Neural cell (in vitro differentiated cells): ENCODE results near the gene PARP15. TPM values are rescaled to one million over a fixed set of nuclear protein-coding genes. Genes with fewer than 3 reads are reported as not detected.

Source experiments
- H2AFZ ChIP-seq: fragments of 200-600, 300-800 bp; sonication (generic), shearing (Covaris generic); 2 replicates; pipeline ENCODE4 v1.6.0; 2014; ENCODE audit warnings: low read depth, mild to moderate bottlenecking, antibody characterized with exemption, low read length, moderate library complexity
- H3F3A ChIP-seq: fragments of 200-600 bp; shearing (Covaris generic); 2 replicates; pipeline ENCODE4 v1.6.1; 2016; ENCODE audit warnings: mild to moderate bottlenecking, moderate library complexity, mixed read lengths, antibody characterized with exemption, low read length; ENCODE audit not compliant: insufficient read depth, poor library complexity, severe bottlenecking
- H3K27ac ChIP-seq: fragments of 200-600, 300-800 bp; sonication (generic), shearing (Covaris generic); 2 replicates; pipeline ENCODE4 v1.5.1; 2014; ENCODE audit warnings: mild to moderate bottlenecking, low read length, moderate library complexity
- H3K27me3 ChIP-seq: fragments of 300-800, 200-600 bp; sonication (generic), shearing (Covaris generic); 2 replicates; pipeline ENCODE4 v1.6.0; 2014; ENCODE audit warnings: mild to moderate bottlenecking, low read depth, low read length, moderate library complexity; ENCODE audit not compliant: insufficient read depth
- H3K36me3 ChIP-seq: fragments of 300-800, 200-600 bp; sonication (generic), shearing (Covaris generic); 2 replicates; pipeline ENCODE4 v1.5.1; 2014; ENCODE audit warnings: mild to moderate bottlenecking, antibody characterized with exemption, low read length, moderate library complexity; ENCODE audit not compliant: insufficient read depth
- H3K4me2 ChIP-seq: fragments of 300-800, 200-600 bp; sonication (generic), shearing (Covaris generic); 2 replicates; pipeline ENCODE4 v1.6.0; 2014; ENCODE audit warnings: mild to moderate bottlenecking, low read length
- H3K4me3 ChIP-seq: fragments of 300-800, 200-600 bp; sonication (generic), shearing (Covaris generic); 2 replicates; pipeline ENCODE4 v1.5.1; 2014; ENCODE audit warnings: mild to moderate bottlenecking, low read length, moderate library complexity
- H3K79me2 ChIP-seq: fragments of 200-600 bp; shearing (Covaris generic); replicated peaks from 2 replicates; pipeline ENCODE4 v1.6.0; 2014; ENCODE audit warnings: mild to moderate bottlenecking, low read length, moderate library complexity; ENCODE audit not compliant: insufficient read depth
- H3K9ac ChIP-seq: fragments of 300-800, 200-600 bp; sonication (generic), shearing (Covaris generic); 2 replicates; pipeline ENCODE4 v1.6.1; 2016; ENCODE audit warnings: mild to moderate bottlenecking, low read length, mixed read lengths
- H3K9me2 ChIP-seq: fragments of 200-600 bp; shearing (Covaris generic); 2 replicates; pipeline ENCODE4 v1.6.1; 2016; ENCODE audit warnings: mild to moderate bottlenecking, low read length, mixed read lengths; ENCODE audit not compliant: insufficient read depth
- H3K9me3 ChIP-seq: fragments of 200-600, 300-800 bp; sonication (generic), shearing (Covaris generic); 2 replicates; pipeline ENCODE4 v1.6.1; 2016; ENCODE audit warnings: mild to moderate bottlenecking, mixed run types, low read length, moderate library complexity, mixed read lengths
- H4K20me1 ChIP-seq: fragments of 200-600 bp; shearing (Covaris generic); 2 replicates; pipeline ENCODE4 v1.6.1; 2016; ENCODE audit warnings: mild to moderate bottlenecking, mixed run types; ENCODE audit not compliant: insufficient read depth
- EP300 ChIP-seq: fragments of 450-650 bp; conservative IDR thresholded peaks from 2 replicates; pipeline ENCODE4 v1.6.1; 2014; ENCODE audit warnings: antibody characterized with exemption, mild to moderate bottlenecking, moderate library complexity; ENCODE audit not compliant: poor library complexity, severe bottlenecking
- EZH2 ChIP-seq: fragments of 200-600, 300-800 bp; shearing (Covaris generic), sonication (generic); IDR thresholded peaks from 2 replicates; pipeline ENCODE4 v1.6.1; 2014; ENCODE audit warnings: antibody characterized with exemption, low read length, borderline replicate concordance, mild to moderate bottlenecking; ENCODE audit not compliant: insufficient read depth, poor library complexity, severe bottlenecking
- MXI1 ChIP-seq: fragments of 450-650 bp; conservative IDR thresholded peaks from 2 replicates; pipeline ENCODE4 v1.6.1; 2014; ENCODE audit warnings: antibody characterized with exemption, mild to moderate bottlenecking; ENCODE audit not compliant: poor library complexity, severe bottlenecking
- POLR2AphosphoS5 ChIP-seq: IDR thresholded peaks from 2 replicates; pipeline ENCODE4 v1.6.1; 2012
- RAD21 ChIP-seq: fragments of 450-650 bp; conservative IDR thresholded peaks from 2 replicates; pipeline ENCODE4 v1.6.1; 2014; ENCODE audit warnings: antibody characterized with exemption, mild to moderate bottlenecking, moderate library complexity
- SMC3 ChIP-seq: fragments of 450-650 bp; conservative IDR thresholded peaks from 2 replicates; pipeline ENCODE4 v1.6.1; 2014; ENCODE audit warnings: antibody characterized with exemption, mild to moderate bottlenecking, moderate library complexity; ENCODE audit not compliant: poor library complexity
- TAF1 ChIP-seq: IDR thresholded peaks from 2 replicates; pipeline ENCODE4 v1.6.1; 2012; ENCODE audit warnings: low read depth
- polyA plus RNA-seq: library from polyadenylated mRNA; depleted of rRNA; stranded (reverse); fragments of >200 nt; gene quantifications from 2 replicates; pipeline ENCODE4 v1.2.3, GENCODE V29; 2014
- TF ChIP-seq, protein P1 (sequence below): fragments of 450-650 bp; IDR thresholded peaks from 2 replicates; pipeline ENCODE4 v1.5.1; 2014; ENCODE audit warnings: antibody characterized with exemption, mild to moderate bottlenecking, moderate library complexity; ENCODE audit not compliant: poor library complexity, severe bottlenecking
- TF ChIP-seq, protein P2 (sequence below): IDR thresholded peaks from 2 replicates; pipeline ENCODE4 v1.6.1; 2012; ENCODE audit warnings: borderline replicate concordance

Gene PARP15
- polyA plus RNA-seq, 1 donor from 2014 or later = not detected

DNA sequence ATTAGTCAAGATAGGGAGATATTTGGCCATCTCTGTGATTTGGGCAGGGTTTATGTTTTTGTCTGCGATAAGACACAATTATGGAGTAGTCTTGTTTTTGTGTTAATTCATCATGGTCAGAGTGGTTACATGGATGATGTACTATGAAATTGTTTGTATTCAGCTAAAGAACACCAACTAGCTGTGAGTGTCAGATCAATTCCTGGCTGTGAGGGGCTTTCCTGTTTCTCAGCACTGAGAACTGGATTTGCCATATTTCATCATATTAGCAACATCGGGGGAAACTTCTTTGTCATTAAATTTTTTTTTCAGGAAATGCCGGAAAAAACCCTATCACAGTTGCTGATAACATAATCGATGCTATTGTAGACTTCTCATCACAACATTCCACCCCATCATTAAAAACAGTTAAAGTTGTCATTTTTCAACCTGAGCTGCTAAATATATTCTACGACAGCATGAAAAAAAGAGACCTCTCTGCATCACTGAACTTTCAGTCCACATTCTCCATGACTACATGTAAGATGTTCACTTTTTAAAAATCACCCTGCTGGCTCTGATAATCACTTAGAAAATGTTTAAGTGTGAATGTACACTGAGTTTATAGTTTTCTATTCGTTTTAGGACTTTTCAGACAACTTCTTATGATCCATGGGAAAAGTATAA lies 49.2 kb downstream of the PARP15 start:
- H3K27me3 ChIP-seq = no peaks in the 10 kb centered on the region
- H3K9ac ChIP-seq = no peak overlapping the region
- TF ChIP-seq RAD21 = no peak
- TF ChIP-seq EP300 = no peak
- no peaks in the 10 kb centered on the region for H3K9me3 ChIP-seq
- H4K20me1 ChIP-seq = no peaks in the 10 kb centered on the region
- no peaks in the 10 kb centered on the region for H3K9me2 ChIP-seq
- no peak overlapping the region for H3K4me3 ChIP-seq
- no peaks in the 10 kb centered on the region for H3F3A ChIP-seq
- no peaks in the 10 kb centered on the region for H3K79me2 ChIP-seq
- no peak overlapping the region for H3K4me2 ChIP-seq
- H2AFZ ChIP-seq = no peak overlapping the region
- H3K27ac ChIP-seq = no peak overlapping the region
- no peaks in the 10 kb centered on the region for H3K36me3 ChIP-seq

DNA sequence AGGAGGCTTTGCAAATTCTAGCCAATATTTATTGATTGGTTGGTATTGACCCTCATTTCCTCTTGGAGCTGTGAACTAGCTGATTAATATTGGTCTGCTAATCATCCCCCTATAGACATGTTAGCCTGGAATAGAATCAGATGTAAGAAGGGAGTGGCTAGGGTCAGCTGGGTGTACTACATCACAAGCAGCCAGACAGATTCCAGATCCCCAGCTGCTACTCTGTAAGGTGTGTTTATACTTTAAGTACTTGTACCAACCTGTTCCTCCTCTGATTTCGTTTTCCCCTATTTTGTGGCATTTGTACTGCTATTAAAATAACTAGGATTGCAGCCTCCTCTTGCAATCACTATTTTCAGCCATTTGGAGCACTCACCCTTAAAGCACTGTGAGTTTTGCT lies 49.9 kb downstream of the PARP15 start:
- no peaks in the 10 kb centered on the region for H3K36me3 ChIP-seq
- no peaks in the 10 kb centered on the region for H3F3A ChIP-seq
- TF ChIP-seq RAD21 = no peak
- no peak for TF ChIP-seq EZH2
- no peak for TF ChIP-seq TAF1
- TF ChIP-seq MXI1 = no peak
- TF ChIP-seq, protein P1, sequence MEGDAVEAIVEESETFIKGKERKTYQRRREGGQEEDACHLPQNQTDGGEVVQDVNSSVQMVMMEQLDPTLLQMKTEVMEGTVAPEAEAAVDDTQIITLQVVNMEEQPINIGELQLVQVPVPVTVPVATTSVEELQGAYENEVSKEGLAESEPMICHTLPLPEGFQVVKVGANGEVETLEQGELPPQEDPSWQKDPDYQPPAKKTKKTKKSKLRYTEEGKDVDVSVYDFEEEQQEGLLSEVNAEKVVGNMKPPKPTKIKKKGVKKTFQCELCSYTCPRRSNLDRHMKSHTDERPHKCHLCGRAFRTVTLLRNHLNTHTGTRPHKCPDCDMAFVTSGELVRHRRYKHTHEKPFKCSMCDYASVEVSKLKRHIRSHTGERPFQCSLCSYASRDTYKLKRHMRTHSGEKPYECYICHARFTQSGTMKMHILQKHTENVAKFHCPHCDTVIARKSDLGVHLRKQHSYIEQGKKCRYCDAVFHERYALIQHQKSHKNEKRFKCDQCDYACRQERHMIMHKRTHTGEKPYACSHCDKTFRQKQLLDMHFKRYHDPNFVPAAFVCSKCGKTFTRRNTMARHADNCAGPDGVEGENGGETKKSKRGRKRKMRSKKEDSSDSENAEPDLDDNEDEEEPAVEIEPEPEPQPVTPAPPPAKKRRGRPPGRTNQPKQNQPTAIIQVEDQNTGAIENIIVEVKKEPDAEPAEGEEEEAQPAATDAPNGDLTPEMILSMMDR = no peak
- no peak for TF ChIP-seq SMC3
- no peak for TF ChIP-seq POLR2AphosphoS5
- no peak for TF ChIP-seq EP300
- TF ChIP-seq, protein P2, sequence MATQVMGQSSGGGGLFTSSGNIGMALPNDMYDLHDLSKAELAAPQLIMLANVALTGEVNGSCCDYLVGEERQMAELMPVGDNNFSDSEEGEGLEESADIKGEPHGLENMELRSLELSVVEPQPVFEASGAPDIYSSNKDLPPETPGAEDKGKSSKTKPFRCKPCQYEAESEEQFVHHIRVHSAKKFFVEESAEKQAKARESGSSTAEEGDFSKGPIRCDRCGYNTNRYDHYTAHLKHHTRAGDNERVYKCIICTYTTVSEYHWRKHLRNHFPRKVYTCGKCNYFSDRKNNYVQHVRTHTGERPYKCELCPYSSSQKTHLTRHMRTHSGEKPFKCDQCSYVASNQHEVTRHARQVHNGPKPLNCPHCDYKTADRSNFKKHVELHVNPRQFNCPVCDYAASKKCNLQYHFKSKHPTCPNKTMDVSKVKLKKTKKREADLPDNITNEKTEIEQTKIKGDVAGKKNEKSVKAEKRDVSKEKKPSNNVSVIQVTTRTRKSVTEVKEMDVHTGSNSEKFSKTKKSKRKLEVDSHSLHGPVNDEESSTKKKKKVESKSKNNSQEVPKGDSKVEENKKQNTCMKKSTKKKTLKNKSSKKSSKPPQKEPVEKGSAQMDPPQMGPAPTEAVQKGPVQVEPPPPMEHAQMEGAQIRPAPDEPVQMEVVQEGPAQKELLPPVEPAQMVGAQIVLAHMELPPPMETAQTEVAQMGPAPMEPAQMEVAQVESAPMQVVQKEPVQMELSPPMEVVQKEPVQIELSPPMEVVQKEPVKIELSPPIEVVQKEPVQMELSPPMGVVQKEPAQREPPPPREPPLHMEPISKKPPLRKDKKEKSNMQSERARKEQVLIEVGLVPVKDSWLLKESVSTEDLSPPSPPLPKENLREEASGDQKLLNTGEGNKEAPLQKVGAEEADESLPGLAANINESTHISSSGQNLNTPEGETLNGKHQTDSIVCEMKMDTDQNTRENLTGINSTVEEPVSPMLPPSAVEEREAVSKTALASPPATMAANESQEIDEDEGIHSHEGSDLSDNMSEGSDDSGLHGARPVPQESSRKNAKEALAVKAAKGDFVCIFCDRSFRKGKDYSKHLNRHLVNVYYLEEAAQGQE = no peak
- H3K27ac ChIP-seq = no peak overlapping the region
- no peaks in the 10 kb centered on the region for H4K20me1 ChIP-seq
- no peak overlapping the region for H3K4me2 ChIP-seq
- no peaks in the 10 kb centered on the region for H3K9me3 ChIP-seq
- no peak overlapping the region for H2AFZ ChIP-seq
- no peaks in the 10 kb centered on the region for H3K9me2 ChIP-seq
- no peak overlapping the region for H3K4me3 ChIP-seq
- no peaks in the 10 kb centered on the region for H3K27me3 ChIP-seq
- no peaks in the 10 kb centered on the region for H3K79me2 ChIP-seq
- H3K9ac ChIP-seq = no peak overlapping the region
